GM12878 (cell line): ENCODE results near the gene IL17RB. TPM values are rescaled to one million over a fixed set of nuclear protein-coding genes. Genes with fewer than 3 reads are reported as not detected.

Experiments used
- ATAC-seq: fragments of 200-7000 bp; cut with Tn5 transposase; 3 replicates; pipeline ENCODE4 v1.9.1; 2020; ENCODE audit warnings: mild to moderate bottlenecking, moderate library complexity
- BruUV-seq: library from RNA; stranded (reverse); fragments of 400-500 nt; replicated peaks from 2 replicates; lab custom pipeline; 2021; lab: Mats Ljungman, UMichigan
- CTCF ChIA-PET: fragments of 300-600 bp; sonication (Branson Sonifier 250); formaldehyde crosslinking; extraction: SDS; loops from one replicate; lab custom pipeline; 2021; ENCODE audit warnings: inconsistent platforms; lab: Yijun Ruan, JAX
- POLR2A ChIA-PET: fragments of 350-600 bp; formaldehyde crosslinking; extraction: SDS; loops from one replicate; lab custom pipeline; 2021; ENCODE audit warnings: inconsistent platforms; lab: Charles Lee
- RAD21 ChIA-PET: fragments of 300-600 bp; sonication (Branson Sonifier 250); formaldehyde crosslinking; loops from one replicate; lab custom pipeline; 2023; ENCODE audit warnings: antibody characterized with exemption; ENCODE audit not compliant: unreplicated experiment; lab: Charles Lee
- SMC1A ChIA-PET: fragments of 300-600 bp; sonication (Branson Sonifier 250); formaldehyde crosslinking; loops from one replicate; lab custom pipeline; 2023; ENCODE audit not compliant: unreplicated experiment, uncharacterized antibody; lab: Charles Lee
- DNase-seq: peaks from one replicate; pipeline ENCODE4 v3.0.0-alpha.2; 2011; ENCODE audit warnings: low read depth, low spot score
- FAIRE-seq: peaks from 3 replicates; lab custom pipeline; 2011; peaks lifted over from hg19 to GRCh38; lab: Jason Lieb, UNC
- H2AFZ ChIP-seq: 2 replicates; pipeline ENCODE4 v1.6.0; 2011; ENCODE audit warnings: low read depth, low read length, control low read depth; ENCODE audit not compliant: control insufficient read depth
- H3K27ac ChIP-seq: 2 replicates; pipeline ENCODE4 v1.5.1; 2011; ENCODE audit warnings: control low read depth; ENCODE audit not compliant: control insufficient read depth, insufficient read depth
- H3K27me3 ChIP-seq, 2 experiments: replicated peaks in 1 of 2; 2 replicates each; pipeline versions ENCODE4 v1.6.0 to v1.6.1; 2011; ENCODE audit warnings: low read length in 1 of 2; ENCODE audit not compliant: control insufficient read depth in 2 of 2, insufficient read depth in 2 of 2
- H3K36me3 ChIP-seq, 2 experiments: 2 replicates each; pipeline ENCODE4 v1.5.1; 2011; ENCODE audit warnings: low read length in 1 of 2; ENCODE audit not compliant: control insufficient read depth in 2 of 2, insufficient read depth in 2 of 2
- H3K4me1 ChIP-seq: 2 replicates; pipeline ENCODE4 v1.6.1; 2011; ENCODE audit warnings: mild to moderate bottlenecking, low read length, moderate library complexity, mixed read lengths; ENCODE audit not compliant: control insufficient read depth, insufficient read depth
- H3K4me2 ChIP-seq: 2 replicates; pipeline ENCODE4 v1.6.0; 2011; ENCODE audit warnings: control low read depth; ENCODE audit not compliant: control insufficient read depth, insufficient read depth
- H3K4me3 ChIP-seq: fragments of 200-600 bp; sonication (generic); 2 replicates; pipeline ENCODE4 v1.5.1; 2016
- H3K79me2 ChIP-seq: 2 replicates; pipeline ENCODE4 v1.6.0; 2011; ENCODE audit warnings: low read length; ENCODE audit not compliant: control insufficient read depth, insufficient read depth
- H3K9ac ChIP-seq: 2 replicates; pipeline ENCODE4 v1.8.0; 2011; ENCODE audit warnings: low read length, control low read depth, mixed read lengths; ENCODE audit not compliant: control insufficient read depth, insufficient read depth
- H3K9me3 ChIP-seq: replicated peaks from 3 replicates; pipeline ENCODE4 v1.5.1; 2011; ENCODE audit warnings: mild to moderate bottlenecking, low read length; ENCODE audit not compliant: control insufficient read depth, insufficient read depth
- H4K20me1 ChIP-seq: 2 replicates; pipeline ENCODE4 v1.6.0; 2011; ENCODE audit not compliant: control insufficient read depth, insufficient read depth
- CEBPB ChIP-seq, 2 experiments: fragments of 150-350 bp in 1 of 2; IDR thresholded peaks; 2 replicates each; pipeline ENCODE4 v1.6.1; 2012 to 2014; ENCODE audit warnings: low read depth in 2 of 2, low read length in 2 of 2, borderline replicate concordance in 1 of 2, inconsistent platforms in 1 of 2
- CTCF ChIP-seq, 3 experiments: IDR thresholded peaks in 2 of 3; conservative IDR thresholded peaks in 1 of 3; 2 replicates each; pipeline ENCODE4 v1.5.1; 2011; ENCODE audit warnings: low read depth in 3 of 3, low read length in 3 of 3, mild to moderate bottlenecking in 3 of 3, control low read depth in 2 of 3, moderate library complexity in 2 of 3, inconsistent platforms in 1 of 3, mixed read lengths in 1 of 3; ENCODE audit not compliant: control insufficient read depth in 2 of 3, insufficient read depth in 1 of 3; ENCODE audit errors: extremely low read depth in 1 of 3
- MLLT1 ChIP-seq: fragments of 450-650 bp; IDR thresholded peaks from 2 replicates; pipeline ENCODE4 v1.6.1; 2016; ENCODE audit warnings: mild to moderate bottlenecking
- MTA2 ChIP-seq: fragments of 450-650 bp; IDR thresholded peaks from 2 replicates; pipeline ENCODE4 v1.6.1; 2016; ENCODE audit warnings: low read depth, mild to moderate bottlenecking, moderate library complexity
- NFYB ChIP-seq: IDR thresholded peaks from 2 replicates; pipeline ENCODE4 v1.6.1; 2011; ENCODE audit warnings: low read depth, mild to moderate bottlenecking, low read length, improper control_type of control experiment, moderate library complexity; ENCODE audit not compliant: insufficient read depth
- NR2F1 ChIP-seq: fragments of 450-650 bp; conservative IDR thresholded peaks from 2 replicates; pipeline ENCODE4 v1.6.1; 2017; ENCODE audit warnings: mild to moderate bottlenecking
- POU2F2 ChIP-seq: IDR thresholded peaks from 3 replicates; pipeline ENCODE4 v1.6.1; 2011; ENCODE audit warnings: low read depth, mild to moderate bottlenecking, low read length, borderline replicate concordance
- RB1 ChIP-seq: fragments of 450-650 bp; formaldehyde crosslinking; IDR thresholded peaks from 2 replicates; pipeline ENCODE4 v1.6.1; 2017; ENCODE audit warnings: mild to moderate bottlenecking, borderline replicate concordance
- SMARCA5 ChIP-seq: fragments of 450-650 bp; IDR thresholded peaks from 2 replicates; pipeline ENCODE4 v1.6.1; 2017; ENCODE audit warnings: mild to moderate bottlenecking
- TCF12 ChIP-seq: IDR thresholded peaks from 2 replicates; pipeline ENCODE4 v1.6.1; 2011; ENCODE audit warnings: low read depth, mild to moderate bottlenecking, low read length
- ZBED1 ChIP-seq: IDR thresholded peaks from 2 replicates; pipeline ENCODE4 v1.6.1; 2016; ENCODE audit warnings: borderline replicate concordance
- WGBS: methylation state at CpG from one replicate; pipeline ENCODE4 v1.1.6; 2016; ENCODE audit warnings: low lambda C conversion rate; ENCODE audit not compliant: insufficient replicate concordance, insufficient coverage; ENCODE audit errors: missing lambda C conversion rate; 5-methylcytosine and 5-hydroxymethylcytosine counted together
- in situ Hi-C: fragments of 300-500 bp; cut with MboI; formaldehyde crosslinking; loops from 9 replicates; pipeline ENCODE4 v1.14.3; 2018; ENCODE audit warnings: mixed read lengths
- intact Hi-C: fragments of 100-400 bp; cut with micrococcal nuclease; formaldehyde crosslinking; loops from one replicate; pipeline ENCODE4 v1.14.2; 2022; ENCODE audit not compliant: unreplicated experiment
- polyA plus RNA-seq, 11 experiments: library from polyadenylated mRNA; depleted of rRNA in 4 of 11; unstranded in 6 of 11; stranded (reverse) in 5 of 11; fragments of >200 nt; fragmentation: Nextera tagmentation in 4 of 11; fragmentation: Illumina TruSeq in 1 of 11; extraction: Ambion mirVana in 4 of 11; extraction: Trizol in 1 of 11; gene quantifications; 1 replicate in 1 of 11; 2 replicates in 10 of 11; pipeline versions ENCODE4 v1.2.1 to v1.2.3, GENCODE V29; 2011 to 2016; ENCODE audit warnings: inconsistent platforms in 2 of 11, missing spikeins in 2 of 11, low read depth in 1 of 11
- total RNA-seq, 4 experiments: library from RNA; depleted of rRNA in 3 of 4; stranded (reverse); fragments of >200 nt in 3 of 4; fragmentation: Illumina TruSeq in 1 of 4; extraction: Trizol in 1 of 4; gene quantifications; 2 replicates each; pipeline versions ENCODE4 v1.2.1 to v1.2.3, GENCODE V29; 2013 to 2021

The IL17RB gene
- total and polyA plus RNA-seq, 10 of the 15 experiments (the other 5 are each of a cell fraction or from before 2014, with no cell fraction given): 1.9 to 17.2 (median 2.9) TPM

GRCh38 chr3:53829605-53830004 is 16.8 kb upstream of the IL17RB start:
- RAD21 ChIA-PET: interaction anchor here (0.6 kb wide), 1 partner anchor 14 kb away, joined by 3 read pairs; no protein-coding TSS in a partner anchor
- whole genome bisulfite sequencing: 25% methylated on average over 2 of the region's 2 CpGs
- intact Hi-C loops (no loop called here), in situ Hi-C loops (no loop called here)
- Histone ChIP-seq H3K79me2 (no peaks in the 10 kb centered on the region), H3K27ac (no peak overlapping the region), H3K4me3 (no peak overlapping the region), H2AFZ (no peak overlapping the region), H3K36me3 (no peaks in the 10 kb centered on the region), H3K27me3 (no peaks in the 10 kb centered on the region)
- DNase-seq (no peak), FAIRE-seq (no peak)
- POLR2A ChIA-PET: no interaction called here
- CTCF ChIA-PET: interaction anchor here (2.4 kb wide), 1 partner anchor 15 kb away, joined by 8 read pairs; no protein-coding TSS in a partner anchor
- no TSS peak for BruUV-seq
- SMC1A ChIA-PET: interaction anchor here (0.5 to 0.9 kb wide), 2 partner anchors 16 to 52 kb away, joined by 3 read pairs; no protein-coding TSS in a partner anchor
- TF ChIP-seq POU2F2: no peak
- TF ChIP-seq MLLT1: no peak
- TF ChIP-seq, all 136 proteins: peak for 0
- Histone ChIP-seq H3K9ac (no peak overlapping the region), H3K9me3 (no peaks in the 10 kb centered on the region), H3K4me2 (no peak overlapping the region), H3K4me1 (no peaks in the 10 kb centered on the region), H4K20me1 (no peaks in the 10 kb centered on the region)
- ATAC-seq: no peak

GRCh38 chr3:53830944-53831343 is 15.4 kb upstream of the IL17RB start:
- no peak for ATAC-seq
- ChIA-PET CTCF (interaction anchor here (0.9 to 2.4 kb wide), 2 partner anchors 13 to 101 kb away, joined by 3 to 8 read pairs; no protein-coding TSS in a partner anchor), SMC1A (no interaction called here), RAD21 (no interaction called here), POLR2A (no interaction called here)
- WGBS: 51% methylated on average over 6 of the region's 6 CpGs
- no peak for DNase-seq
- no peak overlapping the region for H2AFZ ChIP-seq
- no peaks in the 10 kb centered on the region for H3K27me3 ChIP-seq
- no TSS peak for BruUV-seq
- H3K4me1 ChIP-seq: no peaks in the 10 kb centered on the region
- in situ Hi-C loops: no loop called here
- FAIRE-seq: no peak
- intact Hi-C loops: no loop called here
- no peak overlapping the region for H3K9ac ChIP-seq
- no peak overlapping the region for H3K4me3 ChIP-seq
- no peak overlapping the region for H3K4me2 ChIP-seq
- no peak overlapping the region for H3K27ac ChIP-seq
- no peak for TF ChIP-seq CEBPB (IDR thresholded peaks at IDR 0.05; ENCODE audit: borderline replicate concordance in 1 of 2, low read depth in 2 of 2, low read length in 2 of 2)
- TF ChIP-seq NFYB: no peak
- no peak for TF ChIP-seq CTCF (IDR thresholded peaks at IDR 0.05 in 2 of 3, conservative IDR thresholded peaks at IDR 0.05 in 1 of 3; ENCODE audit: control insufficient read depth in 2 of 3, extremely low read depth in 1 of 3, insufficient read depth in 1 of 3, low read depth in 3 of 3, low read length in 3 of 3)
- no peak for TF ChIP-seq SMARCA5
- no peak for TF ChIP-seq TCF12
- TF ChIP-seq MTA2: no peak
- TF ChIP-seq NR2F1: no peak
- TF ChIP-seq ZBED1: no peak
- no peak for TF ChIP-seq RB1
- H3K79me2 ChIP-seq: no peaks in the 10 kb centered on the region
- no peaks in the 10 kb centered on the region for H3K9me3 ChIP-seq
- H4K20me1 ChIP-seq: no peaks in the 10 kb centered on the region
- H3K36me3 ChIP-seq: no peaks in the 10 kb centered on the region
